ENCODE measurements around the gene KCNH4. TPM values are rescaled to one million over a fixed set of nuclear protein-coding genes. Genes with fewer than 3 reads are reported as not detected.

KCNH4 gene
- total and polyA plus RNA-seq, 9 donors = 0.07 to 0.40 (median 0.12) TPM; not detected in 4

- Histone ChIP-seq H3K9me3 (no peaks in the 10 kb centered on the region), H3K4me1 (ENCODE audit: insufficient read depth) (no peaks in the 10 kb centered on the region), H3K27ac (peak overlapping the region in 1 of 2 donors; percentile 39), H3K36me3 (no peaks in the 10 kb centered on the region), H3K4me3 (no peak overlapping the region), H3K27me3 (no peaks in the 10 kb centered on the region)
- DNase-seq = peak; percentile 72 to 81 (median 75)
- TF ChIP-seq CTCF (IDR thresholded peaks at IDR 0.05) (no peak), EP300 (IDR thresholded peaks at IDR 0.05) (no peak), POLR2A (IDR thresholded peaks at IDR 0.05) (no peak)
- WGBS, 3 donors = 12 to 19% (median 13%) methylated on average over 14 of the region's 14 CpGs
- intact Hi-C loops (cut with DNase I) = no loop called here
Measured at GRCh38 chr17:42200706-42201457, 19.9 kb upstream of the KCNH4 start.

- Histone ChIP-seq H3K9me3 (no peaks in the 10 kb centered on the region), H3K4me3 (no peak overlapping the region), H3K27me3 (no peaks in the 10 kb centered on the region), H3K36me3 (no peaks in the 10 kb centered on the region), H3K4me1 (ENCODE audit: insufficient read depth) (peaks cover 1% of the 10 kb centered on the region), H3K27ac (no peak overlapping the region)
- WGBS, 3 donors = 80 to 87% (median 86%) methylated on average over 12 of the region's 12 CpGs
- no peak for DNase-seq
- TF ChIP-seq EP300 (IDR thresholded peaks at IDR 0.05) = no peak
- TF ChIP-seq CTCF (IDR thresholded peaks at IDR 0.05) = no peak
- no peak for TF ChIP-seq POLR2A (IDR thresholded peaks at IDR 0.05)
- intact Hi-C loops (cut with DNase I) = no loop called here
Measured at GRCh38 chr17:42199416-42200011, 18.6 kb upstream of the KCNH4 start.

GRCh38 chr17:42198897-42199296, 18.0 kb upstream of the KCNH4 start:
- Histone ChIP-seq H3K36me3 (no peaks in the 10 kb centered on the region), H3K4me3 (no peak overlapping the region), H3K27ac (no peak overlapping the region), H3K9me3 (no peaks in the 10 kb centered on the region), H3K27me3 (no peaks in the 10 kb centered on the region), H3K4me1 (ENCODE audit: insufficient read depth) (peaks cover 2% of the 10 kb centered on the region)
- WGBS, 3 donors = 67 to 72% (median 70%) methylated on average over 4 of the region's 4 CpGs
- TF ChIP-seq POLR2A (IDR thresholded peaks at IDR 0.05) = no peak
- TF ChIP-seq CTCF (IDR thresholded peaks at IDR 0.05) = no peak
- no peak for TF ChIP-seq EP300 (IDR thresholded peaks at IDR 0.05)
- DNase-seq = no peak
- intact Hi-C loops (cut with DNase I) = no loop called here

- no peak for DNase-seq
- no peaks in the 10 kb centered on the region for H3K36me3 ChIP-seq
- no peaks in the 10 kb centered on the region for H3K9me3 ChIP-seq
- H3K27me3 ChIP-seq = no peaks in the 10 kb centered on the region
- no peak for TF ChIP-seq CTCF (IDR thresholded peaks at IDR 0.05)
- no peak for TF ChIP-seq POLR2A (IDR thresholded peaks at IDR 0.05)
- TF ChIP-seq EP300 (IDR thresholded peaks at IDR 0.05) = no peak
- H3K4me1 ChIP-seq (ENCODE audit: insufficient read depth) = peaks cover 10% of the 10 kb centered on the region
- 91 to 92% (median 91%) methylated on average over 8 of the region's 8 CpGs for WGBS, 3 donors
- intact Hi-C loops (cut with DNase I) = no loop called here
- no peak overlapping the region for H3K27ac ChIP-seq
- no peak overlapping the region for H3K4me3 ChIP-seq
Measured at GRCh38 chr17:42197564-42198156, 16.7 kb upstream of the KCNH4 start.

Data from ovary (tissue), 9 donors.